Trophoblast cell (in vitro differentiated cells and primary cell): ENCODE measurements around the gene SEMA3F.

Source experiments
- DNase-seq, 2 donors: peaks; one replicate each; pipeline ENCODE4 v3.0.0-alpha.2; 2016
- H2AFZ ChIP-seq: 2 replicates; pipeline ENCODE4 v1.6.1; 2013; ENCODE audit warnings: low read length, moderate library complexity, mild to moderate bottlenecking; ENCODE audit not compliant: insufficient read depth, poor library complexity
- H2AK5ac ChIP-seq: 2 replicates; pipeline ENCODE4 v1.6.1; 2013; ENCODE audit warnings: mild to moderate bottlenecking, low read length
- H2BK120ac ChIP-seq: 2 replicates; pipeline ENCODE4 v1.6.1; 2013; ENCODE audit warnings: low read length, mild to moderate bottlenecking, moderate library complexity; ENCODE audit not compliant: insufficient read depth, poor library complexity
- H2BK12ac ChIP-seq: 2 replicates; pipeline ENCODE4 v1.6.1; 2013; ENCODE audit warnings: mild to moderate bottlenecking, low read length, moderate library complexity
- H2BK5ac ChIP-seq: 2 replicates; pipeline ENCODE4 v1.6.1; 2013; ENCODE audit warnings: low read length, low read depth, moderate library complexity, mild to moderate bottlenecking; ENCODE audit not compliant: poor library complexity
- H3K14ac ChIP-seq: 2 replicates; pipeline ENCODE4 v1.6.1; 2013; ENCODE audit warnings: mild to moderate bottlenecking, low read length
- H3K18ac ChIP-seq: 2 replicates; pipeline ENCODE4 v1.6.1; 2013; ENCODE audit warnings: mild to moderate bottlenecking, low read length
- H3K23ac ChIP-seq: 2 replicates; pipeline ENCODE4 v1.6.1; 2013; ENCODE audit warnings: low read length
- H3K27ac ChIP-seq: 2 replicates; pipeline ENCODE4 v1.5.1; 2013; ENCODE audit warnings: low read depth, mild to moderate bottlenecking, inconsistent platforms, low read length, moderate library complexity
- H3K27me3 ChIP-seq: 2 replicates; pipeline ENCODE4 v1.6.1; 2013; ENCODE audit warnings: inconsistent platforms, mild to moderate bottlenecking, low read length, moderate library complexity; ENCODE audit not compliant: insufficient read depth
- H3K36me3 ChIP-seq, 2 experiments: 1 replicate in 1 of 2; 2 replicates in 1 of 2; pipeline ENCODE4 v1.6.1; 2013; ENCODE audit warnings: low read length in 2 of 2, mild to moderate bottlenecking in 2 of 2, moderate library complexity in 1 of 2; ENCODE audit not compliant: insufficient read depth in 2 of 2, control insufficient read depth in 1 of 2
- H3K4ac ChIP-seq: 2 replicates; pipeline ENCODE4 v1.6.1; 2013; ENCODE audit warnings: low read depth, mild to moderate bottlenecking, low read length, moderate library complexity
- H3K4me1 ChIP-seq, 2 experiments: 1 replicate in 1 of 2; 2 replicates in 1 of 2; pipeline ENCODE4 v1.6.1; 2013; ENCODE audit warnings: low read length in 2 of 2, mild to moderate bottlenecking in 2 of 2, moderate library complexity in 1 of 2; ENCODE audit not compliant: insufficient read depth in 2 of 2, control insufficient read depth in 1 of 2
- H3K4me2 ChIP-seq: 2 replicates; pipeline ENCODE4 v1.6.1; 2013; ENCODE audit warnings: inconsistent platforms, mild to moderate bottlenecking, low read length, moderate library complexity
- H3K4me3 ChIP-seq: 2 replicates; pipeline ENCODE4 v1.5.1; 2013; ENCODE audit warnings: mild to moderate bottlenecking, low read depth, low read length, inconsistent platforms
- H3K79me1 ChIP-seq: one replicate; pipeline ENCODE4 v1.6.1; 2013; ENCODE audit warnings: low read length
- H3K79me2 ChIP-seq: 2 replicates; pipeline ENCODE4 v1.6.1; 2013; ENCODE audit warnings: low read length, mild to moderate bottlenecking; ENCODE audit not compliant: control insufficient read depth, insufficient read depth, poor library complexity
- H3K9ac ChIP-seq: 2 replicates; pipeline ENCODE4 v1.6.1; 2013; ENCODE audit warnings: mild to moderate bottlenecking, low read length
- H3K9me3 ChIP-seq: 2 replicates; pipeline ENCODE4 v1.6.1; 2013; ENCODE audit warnings: low read depth, mild to moderate bottlenecking, control low read depth, inconsistent platforms, low read length; ENCODE audit not compliant: insufficient read depth
- H4K12ac ChIP-seq: 2 replicates; pipeline ENCODE4 v1.6.1; 2013; ENCODE audit warnings: low read depth, mild to moderate bottlenecking, low read length, moderate library complexity
- H4K8ac ChIP-seq: 2 replicates; pipeline ENCODE4 v1.6.1; 2013; ENCODE audit warnings: low read depth, mild to moderate bottlenecking, low read length, moderate library complexity
- H4K91ac ChIP-seq: one replicate; pipeline ENCODE4 v1.6.1; 2013; ENCODE audit warnings: low read depth, mild to moderate bottlenecking, low read length, moderate library complexity
- WGBS: extraction: QIAGEN DNeasy Blood & Tissue Kit; methylation state at CpG from one replicate; pipeline ENCODE4 v1.1.7; 2013; ENCODE audit warnings: missing lambda C conversion rate; ENCODE audit not compliant: insufficient read length, insufficient coverage; ENCODE audit errors: extremely low coverage; 5-methylcytosine and 5-hydroxymethylcytosine counted together

The SEMA3F gene

DNA sequence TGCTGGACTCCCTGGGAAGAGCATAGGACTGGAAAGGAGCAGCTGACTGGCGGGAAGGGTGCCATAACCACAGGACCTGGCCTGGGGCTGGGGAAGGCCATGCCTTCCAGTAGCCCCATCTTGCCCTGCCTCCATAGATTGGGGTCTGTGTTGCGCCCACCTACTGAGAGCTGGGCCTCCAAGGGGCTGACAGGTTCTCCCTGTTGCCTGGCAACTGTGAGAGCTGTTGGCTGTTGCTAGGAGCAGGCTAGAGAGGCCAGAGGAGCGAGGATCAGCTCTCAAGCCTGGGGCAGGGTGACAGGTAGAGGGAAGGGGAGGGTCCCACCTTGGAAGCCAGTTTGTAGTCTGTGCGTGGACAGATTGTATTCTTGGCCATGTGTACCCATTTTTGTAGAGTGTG is 78.1 kb downstream of the SEMA3F start:
- H3K9ac ChIP-seq, result no peak overlapping the region
- no peak overlapping the region for H2BK120ac ChIP-seq
- H4K12ac ChIP-seq, result no peak overlapping the region
- H3K27me3 ChIP-seq, result no peaks in the 10 kb centered on the region
- H4K8ac ChIP-seq, result no peak overlapping the region
- no peak overlapping the region for H3K23ac ChIP-seq
- no peaks in the 10 kb centered on the region for H3K9me3 ChIP-seq
- H2AFZ ChIP-seq, result no peak overlapping the region
- H3K14ac ChIP-seq, result no peak overlapping the region
- peaks cover 0 to under 1% of the 10 kb centered on the region in 2 experiments for H3K36me3 ChIP-seq
- no peak for DNase-seq
- H3K27ac ChIP-seq, result no peak overlapping the region
- no peak overlapping the region for H2BK12ac ChIP-seq
- no peak overlapping the region for H3K4me2 ChIP-seq
- peaks cover 17% of the 10 kb centered on the region for H3K79me2 ChIP-seq
- H2AK5ac ChIP-seq, result no peak overlapping the region
- peaks cover 8% of the 10 kb centered on the region for H3K79me1 ChIP-seq
- H3K4me3 ChIP-seq, result no peak overlapping the region
- H4K91ac ChIP-seq, result no peak overlapping the region
- no peak overlapping the region for H3K4ac ChIP-seq
- no CpG with 5 or more reads among the region's 4 CpGs for WGBS
- peaks cover 13 to 23% of the 10 kb centered on the region in 2 experiments for H3K4me1 ChIP-seq
- no peak overlapping the region for H3K18ac ChIP-seq
- no peak overlapping the region for H2BK5ac ChIP-seq

DNA sequence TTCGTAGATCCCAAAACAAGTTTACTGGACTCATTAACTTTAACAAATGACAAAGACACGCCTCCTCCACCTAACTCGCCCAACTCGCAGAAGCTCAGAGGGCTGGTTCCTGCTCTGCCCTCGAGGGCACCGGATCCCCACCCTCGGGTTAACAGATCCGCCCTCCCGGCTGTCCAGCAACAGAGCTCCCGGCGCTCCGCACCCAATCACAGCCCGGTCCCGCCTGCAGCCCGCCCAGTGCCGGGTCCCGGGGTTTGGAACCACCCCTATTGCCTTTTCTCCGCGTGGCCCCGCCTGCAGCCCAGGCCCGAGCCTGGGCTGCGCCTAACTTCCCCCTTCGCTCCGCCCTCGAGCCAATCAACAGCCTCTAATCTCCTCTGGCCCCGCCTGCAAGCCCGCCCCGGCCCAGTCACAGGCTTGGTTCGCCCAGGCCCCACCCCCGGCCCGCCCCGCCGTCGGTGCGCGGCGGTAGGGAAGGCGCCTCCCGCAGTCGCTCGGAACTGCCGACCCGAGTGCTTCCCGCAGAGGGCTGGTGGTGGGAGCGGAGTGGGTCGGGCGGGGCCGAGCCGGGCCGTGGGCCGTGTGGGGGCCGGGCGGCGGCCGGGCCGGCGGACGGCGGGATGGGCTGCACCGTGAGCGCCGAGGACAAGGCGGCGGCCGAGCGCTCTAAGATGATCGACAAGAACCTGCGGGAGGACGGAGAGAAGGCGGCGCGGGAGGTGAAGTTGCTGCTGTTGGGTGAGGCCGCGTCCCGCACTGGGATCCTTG is 80.8 kb downstream of the SEMA3F start, which contains the start of gene GNAI2:
Gene GNAI2, plus strand, starts transcription at position 489 of the 768 bp plus-strand sequence. Its CDS starts 132 bp downstream, at position 621.
- Histone ChIP-seq H3K23ac (no peak within 1 kb of the TSS), H3K27me3 (no peaks in the 10 kb centered on the region), H3K4me3 (peak within 1 kb of the TSS; percentile 88), H3K9me3 (no peaks in the 10 kb centered on the region), H3K4me1 (peaks cover 10 to 17% of the 10 kb centered on the region in 2 experiments), H3K79me1 (peaks cover 8% of the 10 kb centered on the region), H3K79me2 (peaks cover 18% of the 10 kb centered on the region), H3K14ac (peak within 1 kb of the TSS; percentile 90), H2AFZ (peak within 1 kb of the TSS; percentile 69), H2BK12ac (no peak within 1 kb of the TSS), H3K9ac (peak within 1 kb of the TSS; percentile 94), H2AK5ac (peak within 1 kb of the TSS; percentile 76), H4K8ac (peak within 1 kb of the TSS; percentile 51), H2BK120ac (peak within 1 kb of the TSS; percentile 84), H3K4me2 (peak within 1 kb of the TSS; percentile 79), H3K36me3 (peaks cover 10 to 12% of the 10 kb centered on the region in 2 experiments), H3K18ac (peak within 1 kb of the TSS; percentile 81), H4K91ac (peak within 1 kb of the TSS; percentile 85), H2BK5ac (peak within 1 kb of the TSS; percentile 79), H4K12ac (peak within 1 kb of the TSS; percentile 47), H3K27ac (peak within 1 kb of the TSS; percentile 38), H3K4ac (peak within 1 kb of the TSS; percentile 90)
- DNase-seq, result peak; percentile 99
- no CpG with 5 or more reads among the region's 75 CpGs for WGBS

DNA sequence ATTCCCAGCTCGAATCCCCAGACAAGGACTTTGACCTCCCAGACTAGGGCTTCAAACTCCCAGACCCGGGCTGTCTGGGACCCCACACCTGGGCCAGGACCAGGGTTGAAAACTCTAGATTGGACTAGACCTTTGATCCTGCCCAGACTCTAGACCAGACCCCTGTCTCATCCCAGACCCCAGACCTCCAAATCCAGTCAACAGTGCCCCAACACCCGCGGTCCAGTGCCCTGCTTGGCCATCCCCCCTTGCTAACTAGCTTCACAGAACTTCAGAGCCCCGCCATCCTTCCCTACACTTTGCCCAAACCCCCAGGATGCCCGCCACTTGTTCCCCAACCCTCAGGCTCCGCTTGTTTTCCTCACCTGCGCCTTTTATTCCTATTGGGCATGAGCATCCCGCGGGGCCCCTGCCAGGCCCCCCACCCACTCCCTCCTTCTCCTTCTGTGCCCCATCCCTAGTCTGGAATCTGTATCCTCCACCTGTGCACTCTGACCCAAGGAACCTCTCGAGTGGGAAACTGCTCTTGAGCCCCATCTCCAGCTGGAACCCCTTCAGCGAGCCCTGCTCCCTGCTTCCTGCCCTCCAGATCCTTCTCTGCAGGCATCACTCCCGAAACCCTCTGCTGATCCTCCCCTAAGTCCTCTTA is 81.5 kb downstream of the SEMA3F start:
- peaks cover 8% of the 10 kb centered on the region for H3K79me1 ChIP-seq
- H2BK12ac ChIP-seq, result no peak overlapping the region
- peak overlapping the region; percentile 76 for H2AK5ac ChIP-seq
- peak overlapping the region; percentile 79 for H3K4me2 ChIP-seq
- peaks cover 17 to 24% of the 10 kb centered on the region in 2 experiments for H3K4me1 ChIP-seq
- peak overlapping the region; percentile 85 for H4K91ac ChIP-seq
- H2BK5ac ChIP-seq, result peak overlapping the region; percentile 21
- H3K23ac ChIP-seq, result no peak overlapping the region
- peak in 1 of 2 donors; percentile 34 for DNase-seq
- H3K18ac ChIP-seq, result peak overlapping the region; percentile 81
- peak overlapping the region; percentile 26 for H4K8ac ChIP-seq
- peak overlapping the region; percentile 84 for H2BK120ac ChIP-seq
- no peaks in the 10 kb centered on the region for H3K9me3 ChIP-seq
- no peaks in the 10 kb centered on the region for H3K27me3 ChIP-seq
- peak overlapping the region; percentile 94 for H3K9ac ChIP-seq
- peak overlapping the region; percentile 90 for H3K4ac ChIP-seq
- no CpG with 5 or more reads among the region's 13 CpGs for WGBS
- peak overlapping the region; percentile 88 for H3K4me3 ChIP-seq
- peak overlapping the region; percentile 69 for H2AFZ ChIP-seq
- peaks cover 22% of the 10 kb centered on the region for H3K79me2 ChIP-seq
- peak overlapping the region; percentile 32 for H3K27ac ChIP-seq
- H3K14ac ChIP-seq, result peak overlapping the region; percentile 90
- peak overlapping the region; percentile 47 for H4K12ac ChIP-seq
- H3K36me3 ChIP-seq, result peaks cover 10 to 12% of the 10 kb centered on the region in 2 experiments

DNA sequence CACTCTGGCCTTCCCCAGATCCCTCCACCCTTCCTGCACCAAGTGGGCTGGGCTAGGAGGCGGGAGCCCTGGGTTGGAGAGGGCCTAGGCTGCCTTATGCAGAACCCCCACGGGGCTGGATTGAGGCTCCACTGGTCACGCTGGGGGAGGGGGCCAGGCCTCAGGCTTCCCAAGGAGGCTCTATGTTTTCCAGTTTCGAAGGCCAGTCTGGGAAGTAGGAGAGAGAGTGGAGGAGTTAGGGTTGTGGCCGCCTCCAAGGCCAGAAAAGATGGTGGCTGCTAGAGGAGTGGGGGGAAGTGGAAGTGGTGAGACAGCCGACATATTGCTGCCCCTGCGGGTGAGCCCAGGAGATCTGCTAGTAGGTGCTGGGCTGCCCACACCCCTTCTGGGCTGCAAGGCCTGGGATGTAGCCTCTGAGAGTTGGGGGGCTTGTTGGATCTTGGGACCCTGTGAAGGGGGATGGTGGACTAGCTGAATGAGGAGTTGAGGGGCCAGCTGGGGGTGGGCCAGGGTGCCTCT is 82.1 kb downstream of the SEMA3F start:
- H2BK12ac ChIP-seq, result no peak overlapping the region
- no peaks in the 10 kb centered on the region for H3K9me3 ChIP-seq
- peak overlapping the region; percentile 30 for H3K9ac ChIP-seq
- H3K4me3 ChIP-seq, result peak overlapping the region; percentile 88
- H3K36me3 ChIP-seq, result peaks cover 10 to 12% of the 10 kb centered on the region in 2 experiments
- H2AK5ac ChIP-seq, result peak overlapping the region; percentile 33
- H2BK5ac ChIP-seq, result peak overlapping the region; percentile 5
- no peak for DNase-seq
- H3K4me1 ChIP-seq, result peaks cover 21 to 26% of the 10 kb centered on the region in 2 experiments
- H3K14ac ChIP-seq, result peak overlapping the region; percentile 90
- peaks cover 22% of the 10 kb centered on the region for H3K79me2 ChIP-seq
- H3K79me1 ChIP-seq, result peaks cover 8% of the 10 kb centered on the region
- peak overlapping the region; percentile 81 for H3K18ac ChIP-seq
- H3K4me2 ChIP-seq, result peak overlapping the region; percentile 79
- H4K12ac ChIP-seq, result no peak overlapping the region
- H2AFZ ChIP-seq, result peak overlapping the region; percentile 14
- peak overlapping the region; percentile 31 for H4K91ac ChIP-seq
- H3K23ac ChIP-seq, result no peak overlapping the region
- H2BK120ac ChIP-seq, result peak overlapping the region; percentile 3
- WGBS, result no CpG with 5 or more reads among the region's 7 CpGs
- H4K8ac ChIP-seq, result peak overlapping the region; percentile 51
- H3K4ac ChIP-seq, result peak overlapping the region; percentile 90
- H3K27me3 ChIP-seq, result no peaks in the 10 kb centered on the region
- no peak overlapping the region for H3K27ac ChIP-seq
